Gastroesophageal sphincter (tissue), 3 donors: ENCODE measurements around the gene DEPDC1B.

ENCODE experiments used
- CTCF ChIP-seq, 4 experiments: fragments of 200-600 bp in 2 of 4; fragments of 450-650 bp in 2 of 4; sonication (generic) in 1 of 4; IDR thresholded peaks; one replicate each; pipeline ENCODE4 v1.5.1; 2017 to 2019; ENCODE audit warnings: antibody characterized with exemption in 4 of 4, mild to moderate bottlenecking in 2 of 4, moderate library complexity in 2 of 4
- POLR2A ChIP-seq, 2 donors: fragments of 450-650 bp; IDR thresholded peaks; one replicate each; pipeline ENCODE4 v1.6.1; 2017; ENCODE audit warnings: antibody characterized with exemption in 2 of 2, mild to moderate bottlenecking in 2 of 2, moderate library complexity in 1 of 2
- POLR2AphosphoS5 ChIP-seq: sonication (generic); formaldehyde crosslinking; IDR thresholded peaks from one replicate; pipeline ENCODE4 v1.6.1; 2017; ENCODE audit warnings: antibody characterized with exemption

DNA sequence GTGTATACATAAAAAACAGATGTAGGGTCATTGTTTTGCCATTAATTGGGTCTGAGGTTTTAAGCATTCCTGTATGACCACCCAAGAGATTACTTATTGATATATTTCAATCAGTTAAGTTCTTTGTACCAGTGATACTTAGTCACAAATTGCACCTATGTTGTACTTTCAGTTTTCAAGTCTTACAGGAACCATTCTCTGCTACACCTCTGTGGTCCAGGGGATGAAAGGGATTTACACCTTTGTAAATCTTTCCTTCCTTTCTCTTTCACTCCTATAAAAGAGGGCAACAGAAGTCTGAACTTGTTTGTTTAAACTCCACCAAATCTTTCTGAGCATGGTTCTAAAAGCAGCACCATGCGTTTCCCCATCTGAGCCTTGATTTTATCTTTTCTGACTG, 86.1 kb downstream of the DEPDC1B start:
- TF ChIP-seq POLR2A (IDR thresholded peaks at IDR 0.05) (no peak), CTCF (IDR thresholded peaks at IDR 0.05) (no peak), POLR2AphosphoS5 (no peak)
